KMS-11 (cell line): ENCODE measurements around the gene CASP9.

Experiments
- H2AFZ ChIP-seq: fragments of 200-600 bp; sonication (generic); 2 replicates; pipeline ENCODE4 v1.6.1; 2016; ENCODE audit warnings: antibody characterized with exemption, mixed run types, low read depth
- H3K27ac ChIP-seq: fragments of 200-600 bp; sonication (generic); 2 replicates; pipeline ENCODE4 v1.6.1; 2016; ENCODE audit warnings: mild to moderate bottlenecking, mixed run types
- H3K27me3 ChIP-seq: fragments of 200-600 bp; sonication (generic); 2 replicates; pipeline ENCODE4 v1.6.1; 2017; ENCODE audit warnings: mild to moderate bottlenecking, low read depth, mixed run types, moderate library complexity; ENCODE audit not compliant: insufficient read depth
- H3K36me3 ChIP-seq: fragments of 200-600 bp; sonication (generic); 2 replicates; pipeline ENCODE4 v1.6.1; 2017; ENCODE audit warnings: mild to moderate bottlenecking, mixed run types; ENCODE audit not compliant: insufficient read depth
- H3K4me1 ChIP-seq: fragments of 200-600 bp; sonication (generic); 2 replicates; pipeline ENCODE4 v1.6.1; 2016; ENCODE audit warnings: mild to moderate bottlenecking, low read depth, mixed run types; ENCODE audit not compliant: poor library complexity, severe bottlenecking
- H3K4me2 ChIP-seq: fragments of 200-600 bp; sonication (generic); 2 replicates; pipeline ENCODE4 v1.7.0; 2016; ENCODE audit warnings: mild to moderate bottlenecking, mixed run types
- H3K4me3 ChIP-seq: fragments of 200-600 bp; sonication (generic); IDR thresholded peaks from 2 replicates; pipeline ENCODE4 v1.6.1; 2017; ENCODE audit warnings: low read depth, low read length, mixed read lengths; ENCODE audit not compliant: insufficient read depth
- H3K79me2 ChIP-seq: fragments of 200-600 bp; sonication (generic); 2 replicates; pipeline ENCODE4 v1.6.1; 2016; ENCODE audit warnings: low read depth, mixed run types; ENCODE audit not compliant: insufficient read depth
- H3K9ac ChIP-seq: fragments of 200-600 bp; sonication (generic); 2 replicates; pipeline ENCODE4 v1.6.1; 2016; ENCODE audit warnings: mild to moderate bottlenecking, mixed run types
- H4K20me1 ChIP-seq: fragments of 200-600 bp; sonication (generic); 2 replicates; pipeline ENCODE4 v1.6.1; 2016; ENCODE audit warnings: mild to moderate bottlenecking, mixed run types; ENCODE audit not compliant: insufficient read depth
- TF ChIP-seq, protein P1 (sequence below): fragments of 200-600 bp; sonication (generic); conservative IDR thresholded peaks from 2 replicates; pipeline ENCODE4 v1.6.1; 2017; ENCODE audit warnings: low read depth, mild to moderate bottlenecking, antibody characterized with exemption, low read length, moderate library complexity, mixed read lengths

Gene CASP9

DNA sequence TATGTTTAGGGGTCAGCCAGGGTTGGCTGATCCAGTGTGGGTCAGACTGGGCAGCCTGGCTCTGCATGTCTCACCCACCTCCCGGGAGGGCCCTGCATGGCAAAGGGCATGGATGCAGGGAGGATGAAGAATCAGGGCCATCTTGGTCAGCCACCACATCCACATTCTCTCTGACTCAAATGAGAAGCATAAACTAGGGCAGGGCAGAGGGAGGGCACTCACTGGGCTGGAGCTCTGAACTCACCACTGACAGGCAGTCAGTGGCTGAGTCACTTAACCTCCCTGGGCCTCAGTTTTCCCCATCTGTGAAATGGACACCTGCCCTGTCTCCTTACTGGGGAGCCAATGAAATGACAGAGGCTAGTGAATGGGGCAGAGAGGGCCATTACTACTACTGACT is 71.8 kb downstream of the CASP9 start:
- Histone ChIP-seq H3K27me3 (no peaks in the 10 kb centered on the region), H3K4me3 (no peak overlapping the region), H3K4me2 (no peak overlapping the region), H4K20me1 (no peaks in the 10 kb centered on the region), H3K4me1 (no peaks in the 10 kb centered on the region), H3K27ac (no peak overlapping the region), H2AFZ (no peak overlapping the region), H3K79me2 (no peaks in the 10 kb centered on the region), H3K36me3 (no peaks in the 10 kb centered on the region), H3K9ac (no peak overlapping the region)
- TF ChIP-seq, protein P1, sequence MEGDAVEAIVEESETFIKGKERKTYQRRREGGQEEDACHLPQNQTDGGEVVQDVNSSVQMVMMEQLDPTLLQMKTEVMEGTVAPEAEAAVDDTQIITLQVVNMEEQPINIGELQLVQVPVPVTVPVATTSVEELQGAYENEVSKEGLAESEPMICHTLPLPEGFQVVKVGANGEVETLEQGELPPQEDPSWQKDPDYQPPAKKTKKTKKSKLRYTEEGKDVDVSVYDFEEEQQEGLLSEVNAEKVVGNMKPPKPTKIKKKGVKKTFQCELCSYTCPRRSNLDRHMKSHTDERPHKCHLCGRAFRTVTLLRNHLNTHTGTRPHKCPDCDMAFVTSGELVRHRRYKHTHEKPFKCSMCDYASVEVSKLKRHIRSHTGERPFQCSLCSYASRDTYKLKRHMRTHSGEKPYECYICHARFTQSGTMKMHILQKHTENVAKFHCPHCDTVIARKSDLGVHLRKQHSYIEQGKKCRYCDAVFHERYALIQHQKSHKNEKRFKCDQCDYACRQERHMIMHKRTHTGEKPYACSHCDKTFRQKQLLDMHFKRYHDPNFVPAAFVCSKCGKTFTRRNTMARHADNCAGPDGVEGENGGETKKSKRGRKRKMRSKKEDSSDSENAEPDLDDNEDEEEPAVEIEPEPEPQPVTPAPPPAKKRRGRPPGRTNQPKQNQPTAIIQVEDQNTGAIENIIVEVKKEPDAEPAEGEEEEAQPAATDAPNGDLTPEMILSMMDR: no peak

DNA sequence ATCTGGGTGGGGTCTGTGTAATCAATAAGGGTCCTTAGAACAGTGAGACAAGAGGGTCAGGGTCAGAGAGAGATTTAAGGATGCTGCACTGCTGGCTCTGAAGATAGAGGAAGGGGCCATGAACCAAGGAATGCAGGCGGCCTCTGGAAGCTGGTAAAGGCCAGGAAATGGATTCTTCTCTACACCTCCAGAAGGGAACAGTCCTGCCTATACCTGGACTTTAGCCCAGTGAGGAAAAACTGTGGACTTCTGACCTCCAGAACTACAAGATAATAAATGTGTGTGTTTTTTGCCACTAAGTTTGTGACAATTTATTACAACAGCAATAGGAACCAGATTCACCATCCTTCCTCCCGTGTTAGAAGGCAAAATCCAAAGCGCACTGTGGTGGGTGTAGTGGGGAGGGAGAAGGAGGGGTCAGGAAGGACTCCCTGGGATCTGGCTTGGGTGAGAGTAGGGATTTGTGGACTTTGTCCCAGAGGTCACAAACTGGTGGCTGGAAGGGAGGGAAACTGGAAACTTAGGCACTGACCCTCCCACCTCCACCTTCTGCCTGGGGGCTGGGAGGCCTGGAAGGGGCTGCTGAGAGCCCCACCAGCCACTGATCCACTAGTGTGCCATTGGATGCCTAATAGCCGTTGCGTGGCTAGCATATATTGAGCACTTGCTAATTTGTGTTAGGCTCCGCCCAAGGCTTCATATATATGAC is 72.8 kb downstream of the CASP9 start:
- TF ChIP-seq, protein P1: no peak
- H3K4me1 ChIP-seq: no peaks in the 10 kb centered on the region

DNA sequence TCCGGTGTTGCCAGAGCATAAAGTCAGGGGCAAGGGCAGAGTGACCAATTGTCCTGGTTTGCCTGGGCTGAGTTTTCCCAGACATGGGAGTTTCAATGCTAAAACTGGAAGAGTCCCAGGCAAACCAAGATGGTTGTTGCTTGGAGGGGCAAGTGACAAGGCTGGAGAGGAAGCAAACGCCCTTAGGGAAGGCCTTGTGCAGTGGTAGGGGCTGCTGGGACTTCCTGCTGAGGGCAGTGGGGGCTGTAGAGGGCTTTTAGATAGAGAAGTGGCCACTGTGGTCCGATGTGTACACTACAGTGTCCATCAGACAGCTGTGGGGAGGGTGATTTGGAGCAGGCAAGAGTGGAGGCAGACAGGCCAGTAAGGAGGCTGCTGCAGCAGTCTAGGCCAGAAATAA is 74.4 kb downstream of the CASP9 start:
- H3K9ac ChIP-seq: no peak overlapping the region
- no peak overlapping the region for H3K27ac ChIP-seq
- H3K4me1 ChIP-seq: no peaks in the 10 kb centered on the region
- H3K79me2 ChIP-seq: no peaks in the 10 kb centered on the region
- H4K20me1 ChIP-seq: no peaks in the 10 kb centered on the region
- no peak overlapping the region for H2AFZ ChIP-seq
- no peak overlapping the region for H3K4me2 ChIP-seq
- no peaks in the 10 kb centered on the region for H3K36me3 ChIP-seq
- TF ChIP-seq, protein P1: no peak
- no peak overlapping the region for H3K4me3 ChIP-seq
- H3K27me3 ChIP-seq: no peaks in the 10 kb centered on the region

More for the DNA sequence above, 72.8 kb downstream of the CASP9 start:
- Histone ChIP-seq H3K4me2 (no peak overlapping the region), H3K27ac (no peak overlapping the region), H3K79me2 (no peaks in the 10 kb centered on the region), H4K20me1 (no peaks in the 10 kb centered on the region), H3K4me3 (no peak overlapping the region), H2AFZ (no peak overlapping the region), H3K9ac (no peak overlapping the region), H3K27me3 (no peaks in the 10 kb centered on the region), H3K36me3 (no peaks in the 10 kb centered on the region)

DNA sequence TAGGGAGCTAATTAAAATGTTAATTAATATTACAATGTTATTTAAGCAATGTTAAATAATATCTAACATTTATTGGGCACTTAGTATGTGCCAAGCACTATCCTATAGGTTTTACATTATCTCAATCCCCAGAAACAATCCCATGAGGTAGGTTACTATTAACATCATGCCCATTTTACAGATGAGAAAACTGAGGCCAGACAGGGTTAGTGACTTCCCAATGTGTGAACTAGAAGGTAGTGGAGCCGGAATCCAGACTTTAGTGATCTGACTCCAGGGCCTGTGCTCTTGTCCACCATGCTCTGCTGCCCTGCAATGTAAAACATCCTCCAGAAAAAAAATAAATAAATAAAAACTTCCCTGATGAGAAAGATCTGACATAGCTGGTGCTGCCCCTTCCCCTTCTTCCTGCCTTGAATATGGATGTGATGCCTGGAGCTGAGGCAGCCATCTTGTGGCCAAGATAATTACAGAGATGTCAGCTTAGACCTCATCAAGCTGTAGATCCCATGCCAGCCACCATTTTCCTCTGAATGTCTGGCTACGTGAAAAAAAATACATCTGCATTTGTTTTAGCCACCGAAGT is 75.0 kb downstream of the CASP9 start:
- Histone ChIP-seq H3K4me3 (no peak overlapping the region), H3K79me2 (no peaks in the 10 kb centered on the region), H3K9ac (no peak overlapping the region), H3K36me3 (no peaks in the 10 kb centered on the region), H3K4me2 (no peak overlapping the region), H3K27ac (no peak overlapping the region), H3K27me3 (no peaks in the 10 kb centered on the region), H2AFZ (no peak overlapping the region), H3K4me1 (no peaks in the 10 kb centered on the region), H4K20me1 (no peaks in the 10 kb centered on the region)
- TF ChIP-seq, protein P1: no peak
